Measurements from ENCODE around the gene CD63.
"Not testable (repeated sequence)": the region's sequence is repeated elsewhere in the genome, so short reads cannot be mapped to it uniquely, and the experiment has no call there.

Gene CD63, protein sequence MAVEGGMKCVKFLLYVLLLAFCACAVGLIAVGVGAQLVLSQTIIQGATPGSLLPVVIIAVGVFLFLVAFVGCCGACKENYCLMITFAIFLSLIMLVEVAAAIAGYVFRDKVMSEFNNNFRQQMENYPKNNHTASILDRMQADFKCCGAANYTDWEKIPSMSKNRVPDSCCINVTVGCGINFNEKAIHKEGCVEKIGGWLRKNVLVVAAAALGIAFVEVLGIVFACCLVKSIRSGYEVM

DNA sequence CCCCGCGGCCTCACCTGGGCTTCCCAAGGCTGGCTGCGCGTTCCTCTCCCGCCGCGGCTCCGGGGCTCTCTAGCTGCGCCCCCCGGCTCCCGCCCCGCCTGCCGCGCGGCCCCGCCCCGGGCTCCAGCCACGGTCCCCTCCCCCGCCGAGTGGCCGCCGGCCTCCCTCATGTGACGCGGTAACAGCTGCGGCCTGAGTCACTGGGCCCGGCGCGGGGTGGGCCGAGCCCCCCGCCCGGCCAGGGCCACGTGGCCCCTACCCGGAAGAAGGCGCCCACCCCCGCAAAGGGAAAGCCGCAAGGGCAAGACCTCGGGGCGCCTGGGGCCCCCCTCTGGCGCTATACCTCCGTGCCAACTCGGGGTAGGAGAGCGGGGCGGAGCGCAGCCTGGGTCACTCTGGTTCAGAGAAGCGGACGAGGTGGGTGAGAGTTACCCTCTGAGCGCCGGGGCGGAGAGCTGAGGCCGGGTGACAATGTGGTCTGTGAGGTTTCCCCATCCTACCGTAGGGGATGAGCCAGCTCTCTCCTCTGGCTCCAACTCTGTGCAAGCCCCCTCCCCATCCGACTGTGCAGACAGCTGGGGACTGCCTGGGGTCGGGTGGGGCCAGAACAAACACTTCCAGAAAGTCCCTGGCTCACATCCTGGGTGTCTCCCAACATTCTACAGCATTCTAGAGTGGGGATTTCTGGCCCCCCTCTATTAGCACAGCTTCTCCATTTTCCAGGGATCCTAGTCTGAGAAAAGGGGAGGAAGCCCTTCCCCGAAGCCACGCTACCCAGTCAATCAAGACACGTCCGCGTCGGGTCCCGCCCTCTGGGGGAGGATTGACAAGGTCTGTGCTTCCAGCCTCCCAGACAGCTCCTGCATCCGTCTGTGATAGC, at the start of gene CD63:
Gene CD63 (minus strand): TSS at position 71 of the 880 bp plus-strand sequence. CDS start 668 bp downstream, outside the sequence.
- no peaks in the 10 kb centered on the region for H3K9me3 Mint-ChIP-seq
- H3K27ac Mint-ChIP-seq: peak within 1 kb of the TSS; percentile 91
- peaks cover 15% of the 10 kb centered on the region for H3K36me3 Mint-ChIP-seq
- ATAC-seq: peak; percentile 83
- H3K4me3 Mint-ChIP-seq: peak within 1 kb of the TSS; percentile 85
- peaks cover 55% of the 10 kb centered on the region for H3K4me1 Mint-ChIP-seq
- H3K27me3 Mint-ChIP-seq: no peaks in the 10 kb centered on the region

- ATAC-seq: no peak
- peaks cover 5% of the 10 kb centered on the region for H3K4me1 Mint-ChIP-seq
- H3K9me3 Mint-ChIP-seq: no peaks in the 10 kb centered on the region
- peaks cover 43% of the 10 kb centered on the region for H3K36me3 Mint-ChIP-seq
- H3K27me3 Mint-ChIP-seq: no peaks in the 10 kb centered on the region
- H3K4me3 Mint-ChIP-seq: no peak overlapping the region
- H3K27ac Mint-ChIP-seq: no peak overlapping the region
Observed at GRCh38 chr12:55777856-55778255, 49.0 kb upstream of the CD63 start.

GRCh38 chr12:55771736-55772135, 42.9 kb upstream of the CD63 start:
- ATAC-seq: no peak
- H3K27me3 Mint-ChIP-seq: no peaks in the 10 kb centered on the region
- H3K9me3 Mint-ChIP-seq: no peaks in the 10 kb centered on the region
- H3K36me3 Mint-ChIP-seq: peaks cover 40% of the 10 kb centered on the region
- H3K4me3 Mint-ChIP-seq: no peak overlapping the region
- no peak overlapping the region for H3K27ac Mint-ChIP-seq
- peaks cover 11% of the 10 kb centered on the region for H3K4me1 Mint-ChIP-seq

DNA sequence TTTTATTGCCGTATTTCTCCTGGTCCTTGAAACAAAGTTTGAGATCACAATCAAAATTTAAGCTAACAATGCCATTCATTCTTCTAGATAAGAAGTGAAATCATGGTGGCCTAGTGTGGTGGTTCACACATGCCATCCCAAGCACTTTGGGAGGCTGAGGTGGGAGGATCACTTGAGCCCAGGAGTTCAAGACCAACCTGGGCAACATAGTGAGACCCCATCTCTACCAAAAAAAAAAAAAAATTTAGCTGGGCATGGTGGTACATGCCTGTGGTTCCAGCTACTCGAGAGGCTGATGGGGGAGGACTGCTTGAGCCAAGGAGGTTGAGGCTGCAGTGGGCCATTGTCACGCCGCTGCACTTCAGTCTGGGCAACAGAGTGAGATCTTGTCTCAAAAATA, 38.3 kb upstream of the CD63 start:
- Mint-ChIP-seq H3K27me3 (no peaks in the 10 kb centered on the region), H3K27ac (no peak overlapping the region), H3K4me3 (no peak overlapping the region), H3K4me1 (peaks cover 6% of the 10 kb centered on the region), H3K36me3 (peaks cover 31% of the 10 kb centered on the region), H3K9me3 (no peaks in the 10 kb centered on the region)
- no peak for ATAC-seq

GRCh38 chr12:55765736-55766290, 37.0 kb upstream of the CD63 start:
- Mint-ChIP-seq H3K27ac (no peak overlapping the region), H3K9me3 (no peaks in the 10 kb centered on the region), H3K4me1 (no peaks in the 10 kb centered on the region), H3K4me3 (no peak overlapping the region), H3K27me3 (no peaks in the 10 kb centered on the region), H3K36me3 (peaks cover 28% of the 10 kb centered on the region)
- no peak for ATAC-seq

DNA sequence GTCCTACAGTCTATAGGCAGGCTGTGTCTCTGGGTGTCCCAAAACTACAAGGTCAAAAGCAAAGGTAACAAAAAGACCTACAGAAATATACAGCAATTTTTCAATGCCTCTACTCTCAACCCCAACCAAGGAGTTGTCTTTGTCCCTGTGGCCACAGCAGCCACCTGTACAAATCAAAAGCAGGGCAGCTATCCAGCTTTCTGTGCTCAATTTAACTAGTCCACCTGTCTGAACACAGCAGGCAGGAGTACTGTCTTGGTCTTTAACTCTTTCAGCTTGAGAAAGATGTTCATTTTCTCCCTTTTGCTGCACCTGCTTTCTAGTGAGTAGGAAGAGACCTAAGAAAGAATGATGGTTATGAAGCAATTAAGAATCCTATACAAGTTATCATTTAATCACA, 33.8 kb upstream of the CD63 start:
- ATAC-seq: no peak
- Mint-ChIP-seq H3K9me3 (no peaks in the 10 kb centered on the region), H3K4me3 (no peak overlapping the region), H3K27ac (no peak overlapping the region), H3K4me1 (no peaks in the 10 kb centered on the region), H3K36me3 (peaks cover 38% of the 10 kb centered on the region), H3K27me3 (no peaks in the 10 kb centered on the region)

- no peaks in the 10 kb centered on the region for H3K9me3 Mint-ChIP-seq
- peaks cover 3% of the 10 kb centered on the region for H3K4me1 Mint-ChIP-seq
- H3K27ac Mint-ChIP-seq: no peak overlapping the region
- peaks cover 37% of the 10 kb centered on the region for H3K36me3 Mint-ChIP-seq
- no peaks in the 10 kb centered on the region for H3K27me3 Mint-ChIP-seq
- no peak overlapping the region for H3K4me3 Mint-ChIP-seq
- no peak for ATAC-seq
Observed at GRCh38 chr12:55760663-55761062, 31.9 kb upstream of the CD63 start.

DNA sequence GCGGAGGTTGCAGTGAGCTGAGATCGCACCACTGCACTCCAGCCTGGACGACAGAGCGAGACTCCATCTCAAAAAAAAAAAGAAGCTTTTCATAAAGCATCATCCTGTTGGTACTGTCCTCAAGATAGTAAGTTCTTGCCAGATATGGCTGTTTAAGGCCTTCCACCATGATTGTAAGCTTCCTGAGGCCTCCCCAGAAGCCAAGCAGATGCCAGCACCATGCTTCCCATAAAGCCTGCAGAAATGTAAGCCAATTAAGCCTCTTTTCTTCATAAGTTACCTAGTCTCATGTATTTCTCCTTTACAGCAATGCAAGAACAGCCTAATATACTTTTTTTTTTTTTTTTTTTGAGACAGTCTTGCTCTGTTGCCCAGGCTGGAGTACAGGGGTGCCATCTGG, 29.8 kb upstream of the CD63 start:
- ATAC-seq, H3K9me3 Mint-ChIP-seq, H3K4me1 Mint-ChIP-seq, H3K27me3 Mint-ChIP-seq, H3K4me3 Mint-ChIP-seq, H3K27ac Mint-ChIP-seq: not testable (repeated sequence)
- peaks cover 48% of the 10 kb centered on the region for H3K36me3 Mint-ChIP-seq

GRCh38 chr12:55757701-55758100, 28.9 kb upstream of the CD63 start:
- ATAC-seq: no peak
- peak overlapping the region; percentile 50 for H3K27ac Mint-ChIP-seq

GRCh38 chr12:55755246-55755645, 26.4 kb upstream of the CD63 start:
- H3K4me1 Mint-ChIP-seq: peaks cover 7% of the 10 kb centered on the region
- H3K27ac Mint-ChIP-seq: peak overlapping the region; percentile 39
- H3K36me3 Mint-ChIP-seq: peaks cover 41% of the 10 kb centered on the region
- no peaks in the 10 kb centered on the region for H3K9me3 Mint-ChIP-seq
- H3K4me3 Mint-ChIP-seq: no peak overlapping the region
- no peaks in the 10 kb centered on the region for H3K27me3 Mint-ChIP-seq
- no peak for ATAC-seq

More at GRCh38 chr12:55757701-55758100, 28.9 kb upstream of the CD63 start:
- Mint-ChIP-seq H3K4me3 (no peak overlapping the region), H3K36me3 (peaks cover 48% of the 10 kb centered on the region), H3K9me3 (no peaks in the 10 kb centered on the region), H3K27me3 (no peaks in the 10 kb centered on the region), H3K4me1 (peaks cover 7% of the 10 kb centered on the region)

GRCh38 chr12:55748230-55748993, 19.6 kb upstream of the CD63 start:
- Mint-ChIP-seq H3K4me1 (peaks cover 42% of the 10 kb centered on the region), H3K9me3 (no peaks in the 10 kb centered on the region)

GRCh38 chr12:55746913-55747231, 18.1 kb upstream of the CD63 start:
- Mint-ChIP-seq H3K27ac (peak overlapping the region; percentile 26), H3K4me3 (no peak overlapping the region)

More at GRCh38 chr12:55748230-55748993, 19.6 kb upstream of the CD63 start:
- Mint-ChIP-seq H3K36me3 (peaks cover 22% of the 10 kb centered on the region), H3K27ac (peak overlapping the region; percentile 26), H3K27me3 (no peaks in the 10 kb centered on the region), H3K4me3 (no peak overlapping the region)
- ATAC-seq: no peak

DNA sequence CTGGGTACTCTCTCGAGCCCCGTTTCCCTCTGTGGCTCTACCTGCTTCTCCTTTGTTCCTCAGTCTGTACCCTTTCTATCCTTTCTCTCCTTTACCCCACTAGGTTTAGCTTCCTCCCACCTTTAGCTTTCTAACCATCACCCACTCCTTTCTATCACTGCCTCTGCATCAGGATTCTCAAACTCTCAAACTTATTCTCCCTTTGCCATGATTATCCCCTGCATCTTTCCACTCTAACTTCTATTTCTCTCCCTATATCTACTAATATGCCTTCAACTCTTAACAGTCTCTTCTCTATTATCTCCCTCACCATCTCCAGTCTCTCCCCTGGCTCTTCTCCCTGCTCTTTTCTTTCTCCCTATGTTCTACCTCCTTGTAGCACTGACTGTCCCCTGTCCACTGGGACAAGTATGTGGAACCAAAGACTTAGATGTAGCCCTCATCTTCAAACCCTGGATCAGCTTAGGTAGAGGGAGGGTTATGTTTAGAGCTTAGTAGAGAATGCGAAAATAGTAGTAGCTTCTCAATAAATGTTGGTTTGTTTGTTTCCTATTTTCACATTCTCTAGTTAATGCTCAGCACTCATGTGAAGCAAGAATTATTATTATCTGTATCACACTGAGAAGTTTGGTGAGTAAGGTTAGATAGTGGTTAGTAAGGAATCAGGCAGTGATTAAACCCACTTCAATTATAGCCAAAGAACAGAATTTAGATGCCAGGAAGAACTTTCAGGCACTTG, 17.5 kb upstream of the CD63 start:
- peak overlapping the region; percentile 42 for H3K4me3 Mint-ChIP-seq
- H3K36me3 Mint-ChIP-seq: peaks cover 22% of the 10 kb centered on the region
- peaks cover 57% of the 10 kb centered on the region for H3K4me1 Mint-ChIP-seq
- no peak for ATAC-seq
- H3K27ac Mint-ChIP-seq: peak overlapping the region; percentile 26
- no peaks in the 10 kb centered on the region for H3K27me3 Mint-ChIP-seq
- no peaks in the 10 kb centered on the region for H3K9me3 Mint-ChIP-seq

More at GRCh38 chr12:55746913-55747231, 18.1 kb upstream of the CD63 start:
- no peak for ATAC-seq
- no peaks in the 10 kb centered on the region for H3K27me3 Mint-ChIP-seq
- H3K9me3 Mint-ChIP-seq: no peaks in the 10 kb centered on the region
- peaks cover 22% of the 10 kb centered on the region for H3K36me3 Mint-ChIP-seq
- H3K4me1 Mint-ChIP-seq: peaks cover 55% of the 10 kb centered on the region

DNA sequence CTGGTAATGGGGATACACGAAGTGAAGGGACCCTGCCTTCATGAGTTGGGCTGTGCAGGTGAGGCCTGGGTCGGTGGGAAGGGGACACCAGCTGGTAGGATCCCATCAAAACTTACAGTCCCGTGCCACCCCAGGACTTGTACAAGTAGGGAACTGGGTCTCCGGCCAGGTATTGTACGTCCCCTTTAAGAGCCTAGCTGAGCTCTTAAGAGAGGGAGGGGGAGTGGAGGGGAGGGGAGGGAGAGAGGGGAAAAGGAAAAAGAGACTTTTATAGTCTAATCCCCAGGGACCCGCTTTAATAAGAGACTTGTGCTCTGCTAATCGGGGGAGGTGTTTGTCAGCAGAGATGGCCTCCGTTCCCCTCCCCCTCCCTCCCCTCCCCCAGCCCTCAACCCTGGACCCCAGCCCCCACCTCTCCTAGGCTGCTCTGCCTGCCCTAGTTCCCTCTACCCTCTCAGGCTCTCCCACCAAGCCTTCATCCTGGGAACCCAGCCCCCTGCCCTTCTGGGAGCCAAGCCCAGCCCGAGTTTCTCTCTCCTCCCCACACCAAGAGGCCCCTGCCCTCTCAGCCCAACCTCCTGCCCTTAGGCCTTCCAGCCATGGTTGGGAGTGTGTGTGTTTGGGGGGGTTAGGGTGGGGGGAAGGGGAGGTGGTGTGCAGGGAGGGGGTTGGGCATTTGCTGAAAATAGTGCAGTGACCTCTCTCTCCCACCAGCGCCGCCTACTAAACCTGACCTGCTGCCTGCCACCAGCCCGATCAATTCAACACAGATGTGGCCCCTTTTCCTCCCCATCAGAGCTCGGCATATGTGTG, 16.8 kb upstream of the CD63 start:
- peaks cover 17% of the 10 kb centered on the region for H3K36me3 Mint-ChIP-seq
- peak overlapping the region; percentile 42 for H3K4me3 Mint-ChIP-seq
- H3K4me1 Mint-ChIP-seq: peaks cover 57% of the 10 kb centered on the region
- H3K9me3 Mint-ChIP-seq: no peaks in the 10 kb centered on the region
- peak overlapping the region; percentile 26 for H3K27ac Mint-ChIP-seq
- no peaks in the 10 kb centered on the region for H3K27me3 Mint-ChIP-seq
- ATAC-seq: no peak

Measured in stimulated activated memory B cell treated with anti-CD40 and anti-IgM and Interleukin-4, amounts not matched to agents 10 μg/mL and 1 μg/mL and 100 μg/mL, for 72 hours (primary cell).